Left ventricle myocardium inferior (tissue), 1 donor: ENCODE results near the gene MUC12. TPM values are rescaled to one million over a fixed set of nuclear protein-coding genes. Genes with fewer than 3 reads are reported as not detected.

Experiments used
- DNase-seq: peaks from one replicate; pipeline ENCODE4 v3.0.0-alpha.2; 2020
- H3K27ac ChIP-seq: fragments of 200-600 bp; replicated peaks from 2 replicates; pipeline ENCODE4 v1.8.0; 2021
- H3K27me3 ChIP-seq: fragments of 200-600 bp; 2 replicates; pipeline ENCODE4 v1.8.0; 2021; ENCODE audit warnings: low read depth
- H3K36me3 ChIP-seq: fragments of 200-600 bp; 2 replicates; pipeline ENCODE4 v1.8.0; 2021
- H3K4me1 ChIP-seq: fragments of 200-600 bp; 2 replicates; pipeline ENCODE4 v1.8.0; 2021
- H3K4me3 ChIP-seq: fragments of 200-600 bp; 2 replicates; pipeline ENCODE4 v1.8.0; 2021; ENCODE audit warnings: mild to moderate bottlenecking, moderate library complexity
- H3K9me3 ChIP-seq: fragments of 200-600 bp; replicated peaks from 2 replicates; pipeline ENCODE4 v1.8.0; 2021
- intact Hi-C: fragments of 100-400 bp; cut with micrococcal nuclease; formaldehyde crosslinking; loops from one replicate; pipeline ENCODE4 v1.11.0; 2022
- total RNA-seq: library from RNA; stranded (reverse); fragmentation: NEBNext Ultra II Directional; extraction: Animal tissue kit (Norgen Biotek cat#: 25700); gene quantifications from one replicate; pipeline ENCODE4 v1.2.1, GENCODE V29; 2021
- TF ChIP-seq, protein P1 (sequence below): fragments of 200-600 bp; IDR thresholded peaks from 2 replicates; pipeline ENCODE4 v1.8.0; 2021; ENCODE audit warnings: antibody characterized with exemption, mild to moderate bottlenecking, borderline replicate concordance
- donor health status: DM: no; HTN: yes; CAD: no; lungs with severe emphysema.

Gene MUC12
- total RNA-seq, 1 donor from 2014 or later = 0.30 TPM

DNA sequence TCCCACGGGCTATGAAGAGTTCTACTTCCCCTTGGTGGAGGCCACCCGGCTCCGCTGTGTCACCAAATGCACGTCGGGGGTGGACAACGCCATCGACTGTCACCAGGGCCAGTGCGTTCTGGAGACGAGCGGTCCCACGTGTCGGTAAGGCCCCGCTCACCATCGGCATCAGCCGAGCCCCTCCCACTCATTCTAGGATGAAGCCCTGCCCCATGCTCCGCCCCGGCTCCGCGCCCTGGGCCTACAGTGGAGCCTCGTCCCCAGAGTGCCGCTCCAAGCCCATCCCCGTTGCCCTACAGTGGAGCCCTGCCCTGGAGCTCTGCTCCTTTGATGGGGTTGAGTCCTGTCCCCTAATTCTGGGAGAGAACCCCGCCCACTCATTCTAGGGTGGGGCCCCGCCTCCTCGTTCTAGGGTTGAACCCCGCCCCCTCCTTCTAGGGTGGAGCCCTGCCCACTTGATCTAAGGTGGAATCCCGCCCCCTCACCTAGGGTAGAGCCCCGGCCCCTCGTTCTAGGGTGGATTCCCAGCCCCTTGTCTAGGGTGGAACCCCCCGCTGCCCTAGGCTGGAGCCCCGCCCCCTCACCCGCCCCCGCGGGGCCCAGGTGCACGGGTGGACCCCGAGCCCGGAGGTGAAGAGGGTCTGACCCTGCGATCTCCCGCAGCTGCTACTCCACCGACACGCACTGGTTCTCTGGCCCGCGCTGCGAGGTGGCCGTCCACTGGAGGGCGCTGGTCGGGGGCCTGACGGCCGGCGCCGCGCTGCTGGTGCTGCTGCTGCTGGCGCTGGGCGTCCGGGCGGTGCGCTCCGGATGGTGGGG lies 3.4 kb upstream of the MUC12 start:
- no peaks in the 10 kb centered on the region for H3K9me3 ChIP-seq
- no peaks in the 10 kb centered on the region for H3K36me3 ChIP-seq
- peaks cover 94% of the 10 kb centered on the region for H3K27me3 ChIP-seq
- no peak overlapping the region for H3K27ac ChIP-seq
- TF ChIP-seq, protein P1, sequence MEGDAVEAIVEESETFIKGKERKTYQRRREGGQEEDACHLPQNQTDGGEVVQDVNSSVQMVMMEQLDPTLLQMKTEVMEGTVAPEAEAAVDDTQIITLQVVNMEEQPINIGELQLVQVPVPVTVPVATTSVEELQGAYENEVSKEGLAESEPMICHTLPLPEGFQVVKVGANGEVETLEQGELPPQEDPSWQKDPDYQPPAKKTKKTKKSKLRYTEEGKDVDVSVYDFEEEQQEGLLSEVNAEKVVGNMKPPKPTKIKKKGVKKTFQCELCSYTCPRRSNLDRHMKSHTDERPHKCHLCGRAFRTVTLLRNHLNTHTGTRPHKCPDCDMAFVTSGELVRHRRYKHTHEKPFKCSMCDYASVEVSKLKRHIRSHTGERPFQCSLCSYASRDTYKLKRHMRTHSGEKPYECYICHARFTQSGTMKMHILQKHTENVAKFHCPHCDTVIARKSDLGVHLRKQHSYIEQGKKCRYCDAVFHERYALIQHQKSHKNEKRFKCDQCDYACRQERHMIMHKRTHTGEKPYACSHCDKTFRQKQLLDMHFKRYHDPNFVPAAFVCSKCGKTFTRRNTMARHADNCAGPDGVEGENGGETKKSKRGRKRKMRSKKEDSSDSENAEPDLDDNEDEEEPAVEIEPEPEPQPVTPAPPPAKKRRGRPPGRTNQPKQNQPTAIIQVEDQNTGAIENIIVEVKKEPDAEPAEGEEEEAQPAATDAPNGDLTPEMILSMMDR = peak; percentile 74
- peak overlapping the region; percentile 50 for H3K4me3 ChIP-seq
- peaks cover 15% of the 10 kb centered on the region for H3K4me1 ChIP-seq
- DNase-seq = peak; percentile 51
- intact Hi-C loops = loop anchor here (10.0 kb wide), 1 partner anchor 89 kb away; no protein-coding TSS in a partner anchor

DNA sequence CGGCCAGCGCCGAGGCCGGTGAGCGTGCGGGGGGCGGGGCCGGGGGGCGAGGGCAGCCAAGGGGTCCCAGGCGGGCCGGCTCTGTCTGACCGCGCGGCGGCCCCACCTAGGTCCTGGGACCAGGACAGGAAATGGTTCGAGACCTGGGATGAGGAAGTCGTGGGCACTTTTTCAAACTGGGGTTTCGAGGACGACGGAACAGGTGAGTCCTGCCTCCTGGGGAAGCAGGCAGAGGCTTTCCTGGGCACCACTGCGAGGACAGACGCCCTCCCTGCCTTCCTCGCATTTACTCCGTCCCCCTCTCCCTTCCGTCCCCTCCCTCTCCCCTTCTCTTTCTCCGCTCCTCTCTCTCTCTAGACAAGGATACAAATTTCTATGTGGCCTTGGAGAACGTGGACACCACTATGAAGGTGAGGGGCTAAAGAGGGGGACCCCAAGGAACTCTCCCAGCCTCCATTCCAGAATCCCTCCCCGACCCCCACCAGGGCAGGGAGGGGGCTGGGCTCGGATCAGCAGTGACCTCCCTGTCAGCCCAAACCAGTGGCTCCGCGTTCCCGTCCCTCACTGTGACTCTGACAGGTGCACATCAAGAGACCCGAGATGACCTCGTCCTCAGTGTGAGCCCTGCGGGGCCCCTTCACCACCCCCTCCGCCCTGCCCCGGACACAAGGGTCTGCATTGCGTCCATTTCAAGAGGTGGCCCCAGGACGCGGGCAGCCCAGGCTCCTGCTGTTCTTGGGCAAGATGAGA lies 2.6 kb upstream of the MUC12 start:
- DNase-seq = no peak
- intact Hi-C loops = loop anchor here (10.0 kb wide), 1 partner anchor 88 kb away; no protein-coding TSS in a partner anchor
- H3K27ac ChIP-seq = no peak overlapping the region
- no peaks in the 10 kb centered on the region for H3K36me3 ChIP-seq
- peaks cover 94% of the 10 kb centered on the region for H3K27me3 ChIP-seq
- no peaks in the 10 kb centered on the region for H3K9me3 ChIP-seq
- peak overlapping the region; percentile 50 for H3K4me3 ChIP-seq
- TF ChIP-seq, protein P1 = no peak
- peaks cover 15% of the 10 kb centered on the region for H3K4me1 ChIP-seq

DNA sequence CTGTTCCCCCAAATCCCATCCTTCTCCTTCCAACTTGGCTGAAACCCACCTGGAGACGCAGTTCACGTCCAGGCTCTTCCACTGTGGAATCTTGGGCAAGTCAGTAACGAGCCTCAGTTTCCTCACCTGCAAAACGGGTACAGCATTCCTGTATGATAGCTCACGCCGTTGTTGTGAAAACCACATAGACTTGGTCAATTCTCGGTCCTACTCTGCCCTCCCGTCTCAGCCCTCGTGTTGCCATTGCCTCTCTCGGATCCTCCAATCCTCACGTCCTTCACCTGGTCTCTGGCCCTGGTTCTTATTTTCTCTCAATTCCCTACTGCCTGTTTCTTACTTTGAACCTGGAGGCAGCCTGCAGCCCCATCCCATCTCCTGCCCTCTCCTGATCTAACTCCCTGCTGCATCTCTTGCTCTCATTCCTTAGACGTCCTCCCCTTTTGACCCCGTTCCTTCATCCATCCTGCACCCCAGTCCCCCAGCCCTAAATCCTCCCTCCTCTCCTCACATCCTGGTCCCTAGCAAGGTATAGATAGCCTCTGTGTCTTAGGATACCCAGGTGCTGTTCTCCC lies 2.0 kb upstream of the MUC12 start:
- no peaks in the 10 kb centered on the region for H3K9me3 ChIP-seq
- no peak overlapping the region for H3K4me3 ChIP-seq
- TF ChIP-seq, protein P1 = no peak
- no peaks in the 10 kb centered on the region for H3K36me3 ChIP-seq
- H3K4me1 ChIP-seq = peaks cover 15% of the 10 kb centered on the region
- intact Hi-C loops = loop anchor here (10.0 kb wide), 1 partner anchor 87 kb away; no protein-coding TSS in a partner anchor
- H3K27ac ChIP-seq = no peak overlapping the region
- no peak for DNase-seq
- peaks cover 97% of the 10 kb centered on the region for H3K27me3 ChIP-seq

DNA sequence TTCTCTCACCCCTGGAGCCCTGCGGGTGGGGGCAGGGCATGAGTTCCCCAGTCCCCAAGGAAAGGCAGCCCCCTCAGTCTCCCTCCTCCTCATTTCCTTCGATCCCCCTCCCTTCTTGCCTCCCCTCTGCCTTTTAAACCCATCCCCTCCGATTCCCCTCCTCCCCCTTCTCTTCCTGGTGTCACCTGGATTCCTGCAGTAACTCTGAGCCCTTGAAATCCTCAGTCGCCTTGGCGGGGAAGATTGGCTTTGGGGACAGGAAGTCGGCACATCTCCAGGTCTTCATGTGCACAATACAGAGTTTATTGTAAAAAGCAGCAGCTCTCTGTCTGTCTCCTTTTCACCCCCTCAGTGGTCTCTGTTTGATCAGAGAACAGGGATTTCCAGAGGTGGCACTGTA lies 1.3 kb upstream of the MUC12 start:
- DNase-seq = no peak
- Histone ChIP-seq H3K27ac (no peak overlapping the region), H3K36me3 (no peaks in the 10 kb centered on the region), H3K27me3 (peaks cover 97% of the 10 kb centered on the region), H3K4me1 (peaks cover 15% of the 10 kb centered on the region), H3K9me3 (no peaks in the 10 kb centered on the region), H3K4me3 (no peak overlapping the region)
- intact Hi-C loops = loop anchor here (10.0 kb wide), 1 partner anchor 87 kb away; no protein-coding TSS in a partner anchor
- TF ChIP-seq, protein P1 = no peak

DNA sequence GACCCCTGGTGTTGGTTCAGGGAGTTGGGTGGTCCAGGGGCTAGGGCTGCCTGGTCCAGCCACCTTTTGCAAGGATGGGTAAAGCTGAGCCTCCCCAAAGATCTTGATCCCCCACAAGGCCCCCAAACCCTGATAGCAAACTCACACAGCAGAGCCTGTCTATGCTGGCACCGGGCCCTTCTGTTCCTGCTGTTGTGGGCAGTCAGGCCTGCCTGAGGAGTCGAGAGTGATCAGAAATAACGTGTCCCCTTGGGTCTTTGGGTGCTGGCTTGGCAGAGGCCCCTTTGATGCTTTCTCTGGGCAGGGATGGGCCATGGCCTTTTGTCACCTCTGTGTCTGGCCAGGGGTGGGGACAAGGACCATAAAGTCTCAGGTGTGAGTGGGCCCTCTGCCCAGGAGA lies 715 bp upstream of the MUC12 start:
- TF ChIP-seq, protein P1 = no peak
- H3K27ac ChIP-seq = no peak overlapping the region
- H3K36me3 ChIP-seq = no peaks in the 10 kb centered on the region
- peaks cover 97% of the 10 kb centered on the region for H3K27me3 ChIP-seq
- peaks cover 15% of the 10 kb centered on the region for H3K4me1 ChIP-seq
- no peaks in the 10 kb centered on the region for H3K9me3 ChIP-seq
- intact Hi-C loops = loop anchor here (10.0 kb wide), 1 partner anchor 86 kb away; no protein-coding TSS in a partner anchor
- DNase-seq = no peak
- H3K4me3 ChIP-seq = no peak overlapping the region
